GM12892 (cell line): ENCODE data around the gene GULP1.

Experiments
- POLR2A ChIP-seq: IDR thresholded peaks from 2 replicates; pipeline ENCODE4 v1.6.1; 2011; ENCODE audit warnings: low read depth, low read length, control low read depth
- POLR2AphosphoS5 ChIP-seq: IDR thresholded peaks from 2 replicates; pipeline ENCODE4 v1.6.1; 2011; ENCODE audit warnings: low read depth, low read length, control low read depth
- TAF1 ChIP-seq: IDR thresholded peaks from 2 replicates; pipeline ENCODE4 v1.6.1; 2011; ENCODE audit warnings: low read depth, mild to moderate bottlenecking, control low read depth, low read length, borderline replicate concordance

DNA sequence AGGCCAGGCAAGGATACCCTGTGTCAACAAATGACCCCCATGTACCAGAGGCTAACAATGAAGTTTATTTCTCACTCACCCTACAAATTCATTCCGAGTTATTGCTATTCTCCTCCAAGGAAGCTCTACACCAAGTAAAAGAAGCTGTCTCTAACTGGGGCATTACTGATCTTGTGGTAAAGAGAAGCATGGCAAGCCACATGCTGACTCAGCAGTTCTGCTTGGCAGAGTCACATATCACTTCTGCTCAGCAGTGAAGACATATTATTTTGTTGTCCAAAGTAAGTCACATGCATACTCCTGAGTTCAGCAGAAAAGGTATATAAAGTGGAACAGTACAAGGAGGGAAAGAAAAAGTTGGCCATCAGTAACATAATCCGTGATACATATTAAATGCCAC is 315.8 kb downstream of the GULP1 start:
- TF ChIP-seq POLR2A = no peak
- TF ChIP-seq POLR2AphosphoS5 = no peak
- TF ChIP-seq TAF1 = no peak
